Mucosa of descending colon (tissue), 3 donors: ENCODE data around the gene SCTR. TPM values are rescaled to one million over a fixed set of nuclear protein-coding genes. Genes with fewer than 3 reads are reported as not detected.

Experiments
- ATAC-seq: fragments of 200-7000 bp; cut with Tn5 transposase; one replicate; pipeline ENCODE4 v1.9.1; 2020; ENCODE audit warnings: mild to moderate bottlenecking, moderate library complexity
- DNase-seq, 3 donors: peaks; one replicate each; pipeline ENCODE4 v3.0.0-alpha.2; 2020
- H3K36me3 ChIP-seq: fragments of 200-600 bp; one replicate; pipeline ENCODE4 v1.8.0; 2021; ENCODE audit warnings: low read depth, mild to moderate bottlenecking
- H3K4me1 ChIP-seq: fragments of 200-600 bp; one replicate; pipeline ENCODE4 v1.8.0; 2021; ENCODE audit warnings: low read depth, mild to moderate bottlenecking
- H3K4me3 ChIP-seq: fragments of 200-600 bp; one replicate; pipeline ENCODE4 v1.8.0; 2021; ENCODE audit warnings: mild to moderate bottlenecking
- H3K9me3 ChIP-seq: fragments of 200-600 bp; one replicate; pipeline ENCODE4 v1.8.0; 2021; ENCODE audit warnings: mild to moderate bottlenecking
- intact Hi-C, 2 donors: fragments of 100-400 bp; cut with DNase I in 1 of 2; cut with micrococcal nuclease in 1 of 2; formaldehyde crosslinking; loops; one replicate each; pipeline versions ENCODE4 v1.11.0 to v1.11.1; 2022; cut with DNase I, micrococcal nuclease
- total RNA-seq, 3 donors: library from RNA; stranded (reverse); fragmentation: NEBNext Ultra II Directional in 2 of 3; extraction: Animal tissue kit (Norgen Biotek cat#: 25700) in 2 of 3; gene quantifications; one replicate each; pipeline versions ENCODE4 v1.2.1 to v1.2.4, GENCODE V29; 2021 to 2023
- TF ChIP-seq, protein P1 (sequence below): fragments of 200-600 bp; IDR thresholded peaks from one replicate; pipeline ENCODE4 v1.8.0; 2022; ENCODE audit warnings: antibody characterized with exemption, mild to moderate bottlenecking
- donor health status: DM: no; HTN: no; CAD: no; lungs with moderate emphysema.
- donor health status: DM: no; HTN: no; CAD: no.
- donor health status: DM: no; HTN: yes; CAD: no.

SCTR gene
- total RNA-seq, 3 donors from 2014 or later, result 0.25 to 0.32 TPM; not detected in 1

DNA sequence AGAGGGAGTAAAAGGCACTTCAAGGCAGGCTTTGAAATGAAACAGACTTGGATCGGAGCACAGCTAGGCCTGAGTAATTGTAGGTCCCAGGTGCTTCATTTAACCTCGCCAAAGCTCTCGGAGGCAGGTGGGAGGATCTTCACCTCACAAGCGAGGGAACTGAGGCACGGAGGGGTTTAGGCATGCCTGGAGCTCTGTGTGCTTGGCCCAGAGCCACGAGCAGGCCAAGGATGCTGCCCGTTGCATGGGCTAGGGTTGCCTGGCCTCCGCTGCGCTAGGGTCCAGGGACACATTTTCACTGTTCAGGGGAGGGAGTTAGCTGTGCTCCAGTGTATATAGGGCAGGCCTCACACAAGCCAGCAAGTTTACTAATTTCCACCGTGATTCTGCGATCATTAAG is 81.4 kb downstream of the SCTR start:
- DNase-seq, result no peak
- intact Hi-C loops, result no loop called here
- no peak for ATAC-seq
- TF ChIP-seq, protein P1, sequence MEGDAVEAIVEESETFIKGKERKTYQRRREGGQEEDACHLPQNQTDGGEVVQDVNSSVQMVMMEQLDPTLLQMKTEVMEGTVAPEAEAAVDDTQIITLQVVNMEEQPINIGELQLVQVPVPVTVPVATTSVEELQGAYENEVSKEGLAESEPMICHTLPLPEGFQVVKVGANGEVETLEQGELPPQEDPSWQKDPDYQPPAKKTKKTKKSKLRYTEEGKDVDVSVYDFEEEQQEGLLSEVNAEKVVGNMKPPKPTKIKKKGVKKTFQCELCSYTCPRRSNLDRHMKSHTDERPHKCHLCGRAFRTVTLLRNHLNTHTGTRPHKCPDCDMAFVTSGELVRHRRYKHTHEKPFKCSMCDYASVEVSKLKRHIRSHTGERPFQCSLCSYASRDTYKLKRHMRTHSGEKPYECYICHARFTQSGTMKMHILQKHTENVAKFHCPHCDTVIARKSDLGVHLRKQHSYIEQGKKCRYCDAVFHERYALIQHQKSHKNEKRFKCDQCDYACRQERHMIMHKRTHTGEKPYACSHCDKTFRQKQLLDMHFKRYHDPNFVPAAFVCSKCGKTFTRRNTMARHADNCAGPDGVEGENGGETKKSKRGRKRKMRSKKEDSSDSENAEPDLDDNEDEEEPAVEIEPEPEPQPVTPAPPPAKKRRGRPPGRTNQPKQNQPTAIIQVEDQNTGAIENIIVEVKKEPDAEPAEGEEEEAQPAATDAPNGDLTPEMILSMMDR, result no peak
- Histone ChIP-seq H3K4me3 (no peak overlapping the region), H3K4me1 (no peaks in the 10 kb centered on the region), H3K9me3 (no peaks in the 10 kb centered on the region), H3K36me3 (no peaks in the 10 kb centered on the region)

DNA sequence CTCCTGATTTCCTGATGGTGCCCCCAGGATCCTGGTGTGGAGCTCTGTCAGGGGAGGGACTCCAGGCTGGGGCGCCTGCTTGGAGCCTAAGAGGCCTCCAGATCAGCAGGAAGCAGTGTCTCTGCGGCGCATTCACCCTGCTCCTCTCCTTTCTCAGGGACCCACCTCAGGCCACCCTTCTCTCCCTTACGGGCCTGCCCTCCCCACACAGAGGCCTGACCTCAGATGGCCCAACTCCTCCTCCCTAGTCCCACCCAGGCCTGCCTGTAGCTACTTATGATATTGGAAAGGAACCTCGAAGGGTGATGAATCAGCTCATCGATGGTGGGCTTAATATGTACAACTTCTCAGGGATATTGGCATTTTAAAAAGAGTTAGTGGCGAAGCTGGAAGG is 82.1 kb downstream of the SCTR start:
- DNase-seq, result no peak
- intact Hi-C loops, result no loop called here
- Histone ChIP-seq H3K4me3 (no peak overlapping the region), H3K9me3 (no peaks in the 10 kb centered on the region), H3K36me3 (no peaks in the 10 kb centered on the region), H3K4me1 (no peaks in the 10 kb centered on the region)
- TF ChIP-seq, protein P1, result no peak
- ATAC-seq, result peak; percentile 6

DNA sequence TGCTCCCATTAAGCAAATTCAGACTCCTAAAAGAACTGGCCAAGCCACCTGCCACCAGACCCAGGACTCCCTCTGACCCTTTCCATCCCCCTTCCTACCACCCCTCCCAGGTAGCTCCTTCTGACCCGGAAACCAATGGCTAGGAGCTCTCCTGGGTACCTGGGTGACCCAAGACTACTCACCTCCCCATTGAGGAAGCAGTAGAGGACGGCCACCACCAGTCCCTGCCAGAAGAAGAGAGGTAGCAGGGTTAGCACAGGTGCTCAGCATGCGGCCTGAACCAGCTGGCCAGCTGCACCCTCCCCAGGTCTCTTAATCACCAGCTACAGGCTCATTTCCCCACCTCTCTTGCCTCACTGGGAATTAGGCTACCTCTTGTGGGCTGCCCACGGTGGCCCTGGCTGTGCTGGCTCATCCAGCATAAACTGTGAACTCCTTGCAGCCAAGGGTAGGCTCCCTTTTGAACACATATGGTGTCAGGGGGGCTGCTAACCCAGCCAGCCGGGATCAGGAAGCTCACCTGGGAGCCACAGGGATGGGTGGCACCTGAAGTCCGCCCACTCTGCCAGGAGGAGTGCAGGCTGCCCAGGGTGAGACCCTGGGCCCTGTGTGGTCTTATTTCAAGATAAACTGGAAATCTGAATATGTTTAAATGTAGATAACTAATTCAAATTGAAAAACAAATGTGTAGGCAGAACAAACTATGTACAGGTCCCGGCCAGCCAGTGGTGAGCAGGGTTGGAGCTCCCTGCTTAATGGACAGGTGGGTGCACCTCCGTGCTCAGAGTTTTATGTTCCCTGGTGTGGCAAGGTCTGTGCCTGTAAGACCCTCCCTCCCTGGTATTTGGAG is 82.7 kb downstream of the SCTR start:
- no peaks in the 10 kb centered on the region for H3K36me3 ChIP-seq
- H3K4me3 ChIP-seq, result no peak overlapping the region
- H3K4me1 ChIP-seq, result no peaks in the 10 kb centered on the region
- TF ChIP-seq, protein P1, result no peak
- intact Hi-C loops, result no loop called here
- DNase-seq, result no peak
- peak; percentile 14 for ATAC-seq
- no peaks in the 10 kb centered on the region for H3K9me3 ChIP-seq

DNA sequence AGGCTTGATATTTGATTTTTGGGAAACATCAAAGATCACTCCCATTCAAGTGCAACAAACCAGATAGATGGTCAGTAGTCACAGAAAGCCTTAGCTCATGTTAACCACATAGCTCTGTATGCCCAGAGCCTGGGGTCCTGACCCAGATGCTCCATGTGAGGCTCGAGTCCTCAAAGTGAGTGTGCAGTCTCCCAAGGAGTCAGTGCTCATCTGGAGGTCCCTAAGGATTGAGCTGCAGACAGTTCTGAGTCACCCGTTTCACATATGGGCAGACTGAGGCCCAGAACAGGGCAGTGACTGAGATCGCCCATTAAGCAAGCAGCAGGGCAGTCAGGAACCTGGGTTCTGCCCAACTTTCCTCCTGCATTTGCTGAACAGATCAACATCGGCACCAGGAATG is 83.4 kb downstream of the SCTR start:
- TF ChIP-seq, protein P1, result no peak
- intact Hi-C loops, result no loop called here
- DNase-seq (no peak), ATAC-seq (no peak)
- Histone ChIP-seq H3K4me1 (peaks cover 1% of the 10 kb centered on the region), H3K36me3 (no peaks in the 10 kb centered on the region), H3K4me3 (no peak overlapping the region), H3K9me3 (no peaks in the 10 kb centered on the region)

DNA sequence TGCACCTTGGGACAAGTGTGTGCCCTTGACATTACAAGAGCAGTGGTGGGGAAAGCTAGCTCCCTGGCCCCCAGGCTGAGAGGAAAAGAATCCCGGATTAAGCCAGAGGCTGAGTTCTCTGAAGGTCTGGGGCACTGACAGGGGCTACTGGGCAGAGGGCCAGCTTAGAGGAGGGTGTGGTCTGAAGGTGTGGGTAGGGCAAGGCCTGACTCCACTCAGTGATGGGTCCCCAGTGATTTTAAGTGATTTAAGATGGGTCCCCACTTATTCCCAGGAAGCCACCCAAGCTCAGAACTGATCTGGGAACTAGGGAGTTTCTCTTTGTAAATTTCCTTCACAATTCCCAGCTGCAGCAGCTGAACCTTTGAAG is 83.8 kb downstream of the SCTR start:
- Histone ChIP-seq H3K4me1 (peaks cover 5% of the 10 kb centered on the region), H3K9me3 (no peaks in the 10 kb centered on the region), H3K36me3 (no peaks in the 10 kb centered on the region), H3K4me3 (no peak overlapping the region)
- DNase-seq, result no peak
- intact Hi-C loops, result no loop called here
- TF ChIP-seq, protein P1, result no peak
- ATAC-seq, result peak; percentile 7
